Stimulated activated CD4-positive, alpha-beta T cell treated with anti-CD3 and anti-CD28 coated beads, TNF-alpha, amount 100 ng/mL, for 48 hours (primary cell): ENCODE measurements around the gene AMDHD2.

Source experiments
- DNase-seq, 3 donors: peaks; one replicate each; pipeline ENCODE4 v3.0.0-alpha.2; 2020; ENCODE audit warnings: low read depth in 3 of 3

The AMDHD2 gene

DNA sequence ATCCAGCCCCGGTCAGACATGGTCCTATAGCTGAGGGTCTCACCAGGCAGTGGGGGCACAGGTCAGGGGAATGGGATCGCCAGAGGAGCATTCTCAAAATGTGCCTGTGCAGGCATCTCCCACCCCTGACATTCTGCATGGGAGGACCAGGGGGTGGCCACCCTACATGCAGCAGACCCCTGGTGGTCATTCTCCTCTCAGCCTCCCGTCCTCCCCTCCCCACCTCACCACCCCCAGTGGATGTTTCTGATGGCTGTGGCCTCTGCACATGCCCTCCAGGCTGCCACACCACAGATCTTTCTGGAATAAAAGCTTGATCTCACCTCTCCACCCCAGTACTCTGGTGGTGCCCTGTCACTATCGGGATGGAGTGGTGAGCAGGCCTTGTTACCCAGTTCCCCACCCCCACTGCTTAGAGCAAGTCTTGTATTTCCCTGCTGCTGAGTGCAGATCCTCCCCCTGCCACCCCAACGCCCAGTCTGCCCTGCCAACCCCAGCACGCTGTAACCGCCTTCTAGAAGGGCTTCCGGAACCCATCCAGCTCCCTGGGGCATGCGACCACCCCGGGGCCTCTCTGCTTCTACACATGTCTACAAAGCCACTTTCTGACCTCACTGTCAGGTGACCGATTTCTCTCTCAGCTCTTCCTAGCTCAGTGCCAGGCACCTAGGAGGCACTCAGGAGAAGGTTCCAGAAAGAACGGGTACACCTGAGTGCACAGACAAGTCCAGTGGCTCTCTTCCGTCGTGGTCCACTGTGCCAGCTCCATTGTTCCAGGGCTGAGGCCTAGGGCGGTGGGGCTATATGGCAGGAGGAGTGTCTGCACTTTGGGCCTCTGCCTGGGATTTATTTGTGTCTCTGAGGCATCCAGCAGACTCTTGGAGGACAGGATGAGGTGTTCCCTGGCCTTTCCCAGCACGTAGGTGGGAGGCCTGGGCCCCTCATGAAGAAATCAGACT is 36.0 kb upstream of the AMDHD2 start:
- DNase-seq = no peak

DNA sequence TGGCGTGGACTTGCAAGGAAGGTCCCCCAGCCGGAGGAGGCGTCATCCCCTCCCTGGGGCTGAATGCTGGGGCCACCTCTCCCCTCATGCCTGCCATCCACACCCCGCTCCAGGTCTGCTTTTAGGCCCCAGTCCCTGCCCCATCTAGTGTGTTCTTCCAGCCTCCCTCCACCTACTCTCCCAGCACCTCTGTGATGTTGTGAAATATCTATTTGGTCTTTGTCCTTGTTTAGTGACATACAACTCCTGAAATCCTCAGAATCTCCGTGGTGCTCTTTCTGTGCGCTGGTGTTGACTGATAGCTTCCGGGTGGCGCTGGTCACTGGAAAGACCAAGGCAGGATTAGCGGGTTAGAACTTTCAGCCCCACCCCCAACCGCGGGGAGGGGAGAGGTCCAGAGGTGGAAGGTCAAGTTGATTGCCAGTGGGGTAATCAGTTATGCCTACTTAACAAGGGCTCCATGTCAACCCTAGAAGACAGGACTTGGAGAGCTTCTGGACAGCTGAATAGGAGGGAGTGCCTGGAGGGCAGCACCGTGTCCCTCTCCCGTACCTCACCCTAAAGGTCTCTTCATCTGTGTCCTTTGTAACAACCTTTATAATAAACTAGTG is 35.2 kb upstream of the AMDHD2 start:
- no peak for DNase-seq

DNA sequence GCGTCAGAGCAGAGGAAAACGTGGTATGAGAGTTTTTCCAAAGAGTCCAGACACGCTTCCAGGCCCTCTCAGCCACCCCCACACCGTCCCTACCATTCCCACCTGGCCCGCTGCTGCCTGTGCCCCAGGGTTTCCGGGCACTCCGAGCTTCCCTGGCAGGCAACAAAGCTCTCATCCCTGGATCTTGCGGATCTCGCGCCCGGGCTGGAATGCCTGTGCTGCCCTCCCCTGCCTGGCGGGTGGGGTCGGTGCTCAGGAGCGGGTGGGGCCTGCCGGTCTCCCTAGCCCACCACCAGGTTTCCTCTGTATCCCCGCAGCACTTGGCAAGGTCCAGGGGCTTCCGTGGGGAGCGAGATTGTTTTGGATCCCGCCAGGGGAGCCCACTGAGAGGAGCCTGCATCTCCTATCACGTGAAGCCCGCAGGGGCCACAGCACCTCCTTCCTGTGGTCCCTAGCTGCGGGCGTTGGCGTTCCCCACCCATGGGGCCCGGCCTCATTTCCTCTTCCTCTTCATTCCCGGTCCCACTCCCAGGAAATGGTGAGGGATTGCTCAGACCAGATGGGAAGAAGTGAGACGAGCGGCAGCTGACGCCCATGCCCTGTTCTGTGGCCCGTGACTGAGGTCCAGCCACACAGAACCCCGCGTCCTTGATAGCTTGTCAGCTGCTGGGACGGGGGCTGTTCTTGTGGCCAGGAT is 34.2 kb upstream of the AMDHD2 start:
- DNase-seq = no peak

DNA sequence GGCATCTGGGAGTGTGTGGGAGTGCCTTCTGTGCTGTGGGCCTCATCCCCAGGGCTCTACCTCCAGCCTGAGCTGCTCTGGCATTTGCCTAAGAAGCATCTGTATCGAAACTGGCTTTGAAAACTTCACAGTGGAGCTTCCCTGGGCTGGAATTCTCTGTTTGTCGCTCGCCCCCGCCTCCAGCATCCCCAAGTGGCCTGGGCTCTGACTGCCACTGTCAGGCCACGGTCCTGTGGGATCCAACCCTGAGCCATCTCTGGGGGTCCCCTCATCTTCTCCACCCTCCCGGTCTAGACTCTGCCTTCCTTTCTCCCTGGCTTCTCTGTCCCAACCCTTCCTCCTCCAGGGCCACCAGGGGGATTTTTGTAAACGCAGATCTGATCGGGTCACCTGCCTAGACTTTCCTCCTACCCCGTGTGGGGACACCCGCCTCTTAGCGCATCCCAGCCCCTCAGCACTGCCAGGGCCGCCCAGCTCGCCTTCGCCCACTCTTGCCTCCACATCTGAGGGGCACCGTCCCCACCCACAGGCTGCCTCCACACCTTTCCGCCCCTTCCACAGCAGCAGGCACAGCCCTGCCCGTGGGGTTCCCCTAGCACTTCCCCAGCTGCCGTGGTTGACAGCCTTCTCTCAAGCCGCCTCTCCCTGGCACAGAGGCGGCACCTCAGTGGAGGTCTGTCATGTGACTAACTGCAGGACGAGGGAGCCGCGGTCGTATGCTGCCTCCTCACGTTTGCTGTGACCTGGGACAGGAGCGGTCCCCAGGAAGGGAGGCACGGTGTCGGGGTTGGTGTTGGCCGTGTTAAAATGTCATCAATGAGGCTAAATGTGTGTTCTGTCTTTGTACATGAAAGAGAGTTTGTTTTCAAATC is 33.3 kb upstream of the AMDHD2 start:
- DNase-seq = peak; percentile 48 to 63 (median 55)

DNA sequence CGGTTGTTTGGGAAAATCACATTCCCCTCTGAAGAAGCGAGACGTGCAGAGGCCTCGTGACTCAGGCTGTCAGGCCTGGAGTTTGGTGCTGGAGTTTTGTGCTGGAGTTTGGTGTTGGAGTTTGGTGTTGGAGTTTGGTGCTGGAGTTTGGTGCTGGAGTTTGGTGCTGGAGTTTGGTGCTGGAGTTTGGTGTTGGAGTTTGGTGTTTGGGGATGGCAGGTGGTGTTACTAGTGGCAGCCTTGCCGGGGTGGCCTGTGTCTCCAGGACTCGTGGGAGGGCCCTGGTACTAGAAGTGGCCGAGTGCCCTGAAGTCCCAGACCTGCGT is 32.7 kb upstream of the AMDHD2 start:
- no peak for DNase-seq

DNA sequence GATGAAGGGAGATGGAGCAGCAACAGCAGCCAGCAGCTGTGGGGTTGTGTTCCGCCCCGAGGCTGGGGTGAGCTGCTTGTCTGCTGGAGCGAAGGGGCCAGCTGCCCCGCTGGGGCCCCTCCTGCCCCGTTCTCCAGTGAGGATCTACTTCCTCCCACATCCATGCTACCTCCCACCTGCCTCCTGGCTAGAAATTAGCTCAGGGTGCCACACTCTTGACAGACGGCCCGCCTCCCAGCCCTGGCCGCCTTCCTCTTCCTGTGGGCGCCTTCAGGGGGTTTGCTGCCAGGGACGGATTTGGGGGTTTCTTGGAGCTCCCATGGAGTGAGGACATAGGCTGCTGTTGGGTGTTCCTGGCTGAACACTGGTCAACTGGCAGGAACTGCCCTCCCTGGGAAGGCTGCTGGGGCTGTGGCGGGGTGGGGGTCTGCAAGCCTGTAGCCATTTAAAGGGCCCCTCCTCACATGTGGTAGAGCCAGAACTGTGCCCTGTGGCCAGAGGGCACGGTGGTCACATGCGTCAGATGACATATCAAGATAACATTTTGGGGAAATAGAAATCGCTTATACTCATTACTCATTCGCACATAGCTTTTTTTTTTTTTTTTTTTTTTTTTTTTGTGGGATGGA is 32.2 kb upstream of the AMDHD2 start:
- no peak for DNase-seq

DNA sequence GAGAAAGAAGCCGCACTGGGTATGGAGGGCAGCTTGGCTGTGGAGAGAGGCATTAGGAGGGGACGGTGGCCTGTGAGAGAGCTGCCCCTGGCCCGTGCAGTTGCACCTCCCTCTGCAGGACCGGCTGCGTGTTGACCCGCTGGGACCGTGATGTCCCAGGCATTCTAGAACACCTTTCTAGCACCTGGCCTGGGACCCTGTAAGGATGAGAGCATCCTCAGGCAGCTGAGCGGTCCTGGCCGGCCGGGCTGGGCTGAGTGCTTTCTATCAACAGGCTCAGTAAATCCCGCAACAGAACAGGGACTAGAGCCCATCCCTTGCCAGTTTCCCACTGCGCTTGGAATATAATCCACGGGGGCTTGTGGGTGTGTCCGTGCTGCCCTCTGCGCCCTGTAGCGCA is 30.6 kb upstream of the AMDHD2 start:
- no peak for DNase-seq

DNA sequence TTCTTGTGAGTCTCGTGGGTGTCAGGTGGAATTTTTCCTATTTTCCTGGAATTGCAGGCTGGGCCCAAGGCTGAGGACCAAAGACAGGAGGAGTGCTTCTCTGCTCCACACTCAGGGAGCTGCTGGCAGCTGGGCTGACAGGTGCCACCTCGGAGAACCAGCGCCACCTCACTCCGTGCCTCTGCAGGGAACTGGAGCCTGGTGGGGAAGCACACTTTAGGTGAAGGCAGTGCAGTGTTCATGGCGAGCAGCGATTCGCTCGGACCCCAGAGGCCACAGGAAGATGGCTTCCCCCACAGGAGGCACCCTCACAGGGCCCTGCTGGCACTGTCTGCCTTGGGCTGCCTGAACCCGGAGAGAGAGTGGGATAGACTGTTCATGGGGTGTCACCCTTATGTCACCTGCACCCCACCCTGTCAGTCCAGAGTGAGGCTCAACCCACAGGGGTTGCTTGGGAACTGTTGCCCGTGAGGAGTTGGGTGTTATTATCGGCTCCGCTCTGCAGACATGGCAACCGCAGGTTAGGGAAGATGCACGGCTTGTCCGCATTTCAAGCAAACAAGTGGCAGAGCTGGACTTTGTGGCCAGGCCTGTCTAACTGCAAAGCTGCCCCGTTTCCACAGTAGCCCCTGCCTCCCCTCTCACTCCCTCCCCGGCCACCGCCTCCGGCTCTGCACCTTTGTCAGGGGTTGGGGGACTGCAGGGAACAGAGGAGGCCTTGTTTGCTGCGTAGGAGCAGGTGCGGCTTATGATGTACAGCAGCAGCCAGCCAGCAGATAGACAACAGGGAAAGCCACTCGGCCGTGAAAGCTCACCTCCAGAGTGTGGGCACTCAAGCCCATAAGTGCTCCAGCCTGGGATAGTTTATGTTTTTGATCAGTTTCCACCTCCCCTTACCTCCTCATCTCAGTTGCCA is 29.7 kb upstream of the AMDHD2 start:
- DNase-seq = no peak

DNA sequence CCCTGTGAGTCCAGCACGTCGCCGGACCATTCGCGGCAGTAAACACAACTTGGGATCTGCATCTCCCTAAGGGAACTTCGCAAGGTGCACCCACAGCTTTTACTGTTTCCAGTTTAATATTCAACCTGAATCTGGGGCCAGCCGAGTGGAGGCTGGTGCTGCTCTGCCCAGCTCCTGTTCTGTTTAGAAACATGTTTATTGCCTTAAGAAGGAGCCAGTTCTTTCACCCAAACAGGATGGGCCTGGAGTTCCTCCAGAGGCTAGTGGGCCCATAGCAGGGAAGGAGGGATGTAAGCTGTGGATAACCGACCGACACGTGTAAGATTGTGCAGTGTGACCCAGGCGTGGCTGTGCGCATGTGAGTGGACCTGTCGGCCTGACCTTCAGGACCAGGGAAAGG is 27.9 kb upstream of the AMDHD2 start:
- no peak for DNase-seq

DNA sequence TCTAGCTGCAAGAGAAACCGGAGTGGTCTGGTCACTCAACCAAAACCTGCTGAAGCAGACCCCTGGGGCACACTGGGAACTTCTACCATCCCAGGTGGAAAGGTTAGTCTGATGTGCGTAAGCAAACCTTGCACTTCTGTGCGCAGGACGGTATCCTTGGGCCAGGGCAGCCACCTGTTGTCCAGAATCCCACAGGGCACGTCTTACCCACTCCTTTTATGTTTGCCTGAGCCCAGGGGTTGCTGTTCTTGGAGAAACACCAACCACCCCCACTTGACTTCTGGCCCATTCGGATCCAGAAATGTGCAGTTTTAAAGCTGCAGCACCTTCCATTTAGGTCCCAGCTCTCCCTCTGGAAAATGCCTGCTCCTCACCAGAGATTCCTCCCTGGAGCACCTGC is 26.6 kb upstream of the AMDHD2 start:
- no peak for DNase-seq

DNA sequence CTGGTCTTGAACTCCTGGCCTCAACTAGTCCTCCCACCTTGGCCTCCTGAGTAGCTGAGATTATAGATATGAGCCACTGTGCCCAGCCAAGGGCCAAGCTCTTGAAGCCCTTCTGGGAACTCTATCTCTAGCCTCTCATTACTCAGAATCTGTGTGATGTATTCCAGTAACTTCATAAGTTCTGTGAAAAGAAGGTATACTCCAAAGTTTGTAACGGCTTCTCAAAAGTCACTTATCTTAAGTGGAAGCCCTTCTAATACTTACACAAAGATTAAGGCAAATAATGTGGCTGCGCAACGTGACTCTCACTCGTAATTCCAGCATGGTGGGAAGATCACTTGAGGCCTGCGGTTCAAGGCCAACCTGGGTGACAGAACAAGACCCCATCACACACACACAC is 25.6 kb upstream of the AMDHD2 start:
- DNase-seq = no peak

DNA sequence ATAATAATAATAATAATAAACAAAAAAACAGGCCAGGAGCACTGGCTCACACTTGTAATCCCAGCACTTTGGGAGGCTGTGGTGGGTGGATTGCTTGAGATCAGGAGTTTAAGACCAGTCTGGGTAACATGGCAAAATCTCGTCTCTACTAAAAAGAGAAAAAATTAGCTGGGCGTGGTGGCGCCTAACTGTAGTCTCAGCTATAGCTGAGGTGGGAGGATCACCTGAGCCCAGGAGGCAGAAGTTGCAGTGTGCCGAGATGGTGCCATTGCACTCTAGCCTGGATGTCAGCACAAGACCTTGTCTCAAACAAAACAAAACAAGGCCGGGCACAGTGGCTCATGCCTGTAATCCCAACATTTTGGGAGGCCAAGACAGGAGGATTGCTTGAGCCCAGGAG is 25.1 kb upstream of the AMDHD2 start:
- no peak for DNase-seq

DNA sequence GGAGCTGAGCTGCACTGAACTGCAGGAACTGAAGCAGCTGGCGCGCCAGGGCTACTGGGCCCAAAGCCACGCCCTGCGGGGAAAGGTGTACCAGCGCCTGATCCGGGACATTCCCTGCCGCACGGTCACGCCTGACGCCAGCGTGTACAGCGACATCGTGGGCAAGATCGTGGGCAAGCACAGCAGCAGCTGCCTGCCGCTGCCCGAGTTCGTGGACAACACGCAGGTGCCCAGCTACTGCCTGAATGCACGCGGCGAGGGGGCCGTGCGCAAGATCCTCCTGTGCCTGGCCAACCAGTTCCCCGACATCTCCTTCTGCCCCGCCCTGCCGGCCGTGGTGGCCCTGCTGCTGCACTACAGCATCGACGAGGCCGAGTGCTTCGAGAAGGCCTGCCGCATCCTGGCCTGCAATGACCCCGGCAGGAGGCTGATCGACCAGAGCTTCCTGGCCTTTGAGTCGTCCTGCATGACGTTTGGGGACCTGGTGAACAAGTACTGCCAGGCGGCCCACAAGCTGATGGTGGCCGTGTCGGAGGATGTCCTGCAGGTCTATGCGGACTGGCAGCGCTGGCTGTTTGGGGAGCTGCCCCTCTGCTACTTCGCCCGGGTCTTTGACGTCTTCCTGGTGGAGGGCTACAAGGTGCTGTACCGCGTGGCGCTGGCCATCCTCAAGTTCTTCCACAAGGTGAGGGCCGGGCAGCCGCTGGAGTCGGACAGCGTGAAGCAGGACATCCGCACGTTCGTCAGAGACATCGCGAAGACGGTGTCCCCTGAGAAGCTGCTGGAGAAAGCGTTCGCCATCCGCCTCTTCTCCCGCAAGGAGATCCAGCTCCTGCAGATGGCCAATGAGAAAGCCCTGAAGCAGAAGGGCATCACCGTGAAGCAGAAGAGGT is 23.7 kb upstream of the AMDHD2 start:
- DNase-seq = no peak

DNA sequence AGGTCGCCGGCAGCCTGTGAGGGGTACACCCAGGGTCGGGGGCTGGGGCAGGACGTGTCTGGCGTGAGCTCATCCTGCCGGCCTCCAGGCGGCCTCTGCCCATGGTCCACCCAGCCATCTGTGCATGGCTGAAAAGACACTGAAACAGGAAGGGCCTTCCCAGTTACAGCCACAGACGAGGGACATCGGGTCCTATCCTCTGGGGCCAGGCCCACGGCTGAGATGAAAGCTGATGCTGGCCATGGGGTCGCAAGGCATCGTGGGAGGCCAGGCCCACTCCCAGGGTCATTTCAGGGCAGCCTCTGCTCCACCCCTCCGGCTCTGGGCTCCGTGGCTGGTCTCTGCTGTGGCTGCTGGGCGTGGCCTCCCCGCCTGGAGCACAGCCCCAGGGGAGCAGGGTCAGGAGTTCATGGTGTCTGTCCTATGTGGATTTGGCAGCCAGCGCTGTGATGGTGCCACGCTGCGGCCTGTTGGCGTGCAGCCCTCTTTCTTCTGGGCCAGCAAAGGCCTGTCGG is 23.0 kb upstream of the AMDHD2 start:
- no peak for DNase-seq

DNA sequence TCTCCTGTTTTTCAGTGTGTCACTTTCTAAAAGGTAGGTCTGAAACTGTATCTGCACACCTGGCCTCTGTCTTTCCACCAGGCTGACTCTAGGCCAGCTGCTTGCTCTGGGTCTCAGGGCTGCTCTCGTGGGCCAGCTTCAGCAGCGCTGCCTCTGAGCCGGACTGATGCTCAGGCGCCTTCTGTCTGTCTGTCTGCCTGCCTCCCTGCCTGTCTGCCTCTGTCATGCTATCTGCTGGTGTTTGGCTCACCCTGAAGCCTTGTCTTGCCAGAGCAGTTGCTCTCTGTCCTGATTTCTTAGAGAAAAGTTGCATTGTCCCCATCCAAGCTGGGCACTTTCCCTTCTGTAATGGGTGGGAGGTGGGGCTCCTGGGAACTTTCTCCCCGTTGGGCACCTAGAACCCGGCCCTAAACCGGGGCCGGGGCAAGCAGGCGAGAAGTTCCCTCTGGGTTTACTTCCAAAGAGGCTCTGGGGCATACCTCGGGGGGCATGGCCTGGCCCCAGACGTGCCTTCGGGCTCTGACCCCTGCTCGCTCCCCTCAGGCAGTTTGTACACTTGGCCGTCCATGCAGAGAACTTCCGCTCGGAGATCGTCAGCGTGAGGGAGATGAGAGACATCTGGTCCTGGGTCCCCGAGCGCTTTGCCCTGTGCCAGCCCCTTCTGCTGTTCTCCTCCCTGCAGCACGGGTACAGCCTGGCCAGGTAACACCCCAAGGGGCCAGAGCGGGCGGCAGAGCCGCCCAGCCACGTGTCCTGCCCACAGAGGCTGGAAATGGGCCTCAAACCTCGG is 22.3 kb upstream of the AMDHD2 start:
- no peak for DNase-seq

DNA sequence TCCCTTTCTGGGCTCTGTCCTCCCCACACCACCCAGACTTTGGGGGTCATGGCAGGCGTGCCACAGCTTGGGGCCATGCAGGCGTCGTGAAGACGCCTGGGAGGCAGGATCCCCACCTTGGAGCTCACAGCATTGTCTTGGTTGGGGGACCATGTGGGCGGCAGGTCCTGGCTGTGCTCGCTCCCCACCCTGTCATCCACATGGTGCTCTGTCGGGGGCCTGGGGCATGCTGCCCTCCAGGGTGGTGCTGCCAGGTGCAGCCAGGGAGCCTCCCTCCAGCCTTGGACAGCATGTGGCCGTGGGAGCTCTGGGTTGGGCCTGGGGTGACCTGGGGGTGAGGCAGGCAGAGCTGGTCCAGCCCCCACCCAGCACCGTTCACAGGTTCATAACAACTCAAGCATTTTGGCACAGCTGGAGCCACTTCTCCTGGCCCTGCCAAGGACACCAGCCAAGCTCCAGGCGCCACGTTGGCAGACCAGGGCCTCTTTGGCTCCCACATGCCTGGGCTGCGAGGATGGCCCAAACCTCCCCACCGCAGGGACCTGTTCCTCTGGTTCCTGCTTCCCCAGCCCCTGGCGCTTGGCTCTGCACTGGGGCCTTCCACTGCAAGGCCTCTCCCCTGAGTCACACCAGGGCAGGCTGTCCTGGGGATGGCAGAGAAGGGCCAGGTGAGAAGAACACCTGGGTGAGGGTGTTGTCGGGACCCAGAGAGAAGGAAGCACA is 21.5 kb upstream of the AMDHD2 start:
- DNase-seq = no peak

DNA sequence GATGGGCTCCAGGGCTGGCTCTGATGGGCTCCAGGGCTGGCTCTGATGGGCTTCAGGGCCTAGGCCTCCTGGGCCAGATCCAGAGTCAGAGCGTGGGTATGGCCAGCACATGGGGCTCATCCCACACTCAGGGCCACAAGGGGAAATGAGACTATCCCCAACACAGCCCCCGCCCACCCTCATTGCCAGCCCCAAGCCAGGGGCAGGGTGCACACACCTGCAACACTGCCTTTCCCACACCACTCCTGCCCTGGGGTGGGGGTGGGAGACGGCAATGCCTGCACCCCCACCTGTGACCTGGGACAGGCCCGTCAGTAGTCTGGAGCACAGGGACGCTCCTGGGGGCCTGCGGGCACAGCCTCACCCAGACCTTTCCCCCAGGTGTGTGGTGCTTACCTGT is 20.7 kb upstream of the AMDHD2 start:
- DNase-seq = no peak
